IMR-90 (cell line): ENCODE measurements around the gene CHMP6.

Experiments
- CEBPB ChIP-seq: IDR thresholded peaks from 2 replicates; pipeline ENCODE4 v1.6.1; 2012; ENCODE audit warnings: low read depth, low read length, improper control_type of control experiment
- POLR2A ChIP-seq: IDR thresholded peaks from 2 replicates; pipeline ENCODE4 v1.6.1; 2012; ENCODE audit warnings: mild to moderate bottlenecking, low read depth, low read length
- TF ChIP-seq, protein P1 (sequence below): conservative IDR thresholded peaks from 2 replicates; pipeline ENCODE4 v1.5.1; 2012; ENCODE audit warnings: mild to moderate bottlenecking, low read depth, low read length, improper control_type of control experiment

GRCh38 chr17:80945736-80946135 lies 45.9 kb upstream of the CHMP6 start:
- TF ChIP-seq, protein P1, sequence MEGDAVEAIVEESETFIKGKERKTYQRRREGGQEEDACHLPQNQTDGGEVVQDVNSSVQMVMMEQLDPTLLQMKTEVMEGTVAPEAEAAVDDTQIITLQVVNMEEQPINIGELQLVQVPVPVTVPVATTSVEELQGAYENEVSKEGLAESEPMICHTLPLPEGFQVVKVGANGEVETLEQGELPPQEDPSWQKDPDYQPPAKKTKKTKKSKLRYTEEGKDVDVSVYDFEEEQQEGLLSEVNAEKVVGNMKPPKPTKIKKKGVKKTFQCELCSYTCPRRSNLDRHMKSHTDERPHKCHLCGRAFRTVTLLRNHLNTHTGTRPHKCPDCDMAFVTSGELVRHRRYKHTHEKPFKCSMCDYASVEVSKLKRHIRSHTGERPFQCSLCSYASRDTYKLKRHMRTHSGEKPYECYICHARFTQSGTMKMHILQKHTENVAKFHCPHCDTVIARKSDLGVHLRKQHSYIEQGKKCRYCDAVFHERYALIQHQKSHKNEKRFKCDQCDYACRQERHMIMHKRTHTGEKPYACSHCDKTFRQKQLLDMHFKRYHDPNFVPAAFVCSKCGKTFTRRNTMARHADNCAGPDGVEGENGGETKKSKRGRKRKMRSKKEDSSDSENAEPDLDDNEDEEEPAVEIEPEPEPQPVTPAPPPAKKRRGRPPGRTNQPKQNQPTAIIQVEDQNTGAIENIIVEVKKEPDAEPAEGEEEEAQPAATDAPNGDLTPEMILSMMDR, result no peak
- TF ChIP-seq POLR2A, result no peak
- no peak for TF ChIP-seq CEBPB
